Astrocyte (in vitro differentiated cells and primary cell): ENCODE data around the gene IST1.

ENCODE experiments used
- EZH2 ChIP-seq: IDR thresholded peaks from 2 replicates; pipeline ENCODE4 v1.6.1; 2012; ENCODE audit warnings: mild to moderate bottlenecking, low read length, inconsistent platforms; ENCODE audit not compliant: insufficient read depth
- TF ChIP-seq, protein P1 (sequence below): IDR thresholded peaks from 2 replicates; pipeline ENCODE4 v1.5.1; 2011; ENCODE audit warnings: low read depth, mild to moderate bottlenecking, inconsistent platforms, low read length, moderate library complexity; ENCODE audit not compliant: insufficient read depth

DNA sequence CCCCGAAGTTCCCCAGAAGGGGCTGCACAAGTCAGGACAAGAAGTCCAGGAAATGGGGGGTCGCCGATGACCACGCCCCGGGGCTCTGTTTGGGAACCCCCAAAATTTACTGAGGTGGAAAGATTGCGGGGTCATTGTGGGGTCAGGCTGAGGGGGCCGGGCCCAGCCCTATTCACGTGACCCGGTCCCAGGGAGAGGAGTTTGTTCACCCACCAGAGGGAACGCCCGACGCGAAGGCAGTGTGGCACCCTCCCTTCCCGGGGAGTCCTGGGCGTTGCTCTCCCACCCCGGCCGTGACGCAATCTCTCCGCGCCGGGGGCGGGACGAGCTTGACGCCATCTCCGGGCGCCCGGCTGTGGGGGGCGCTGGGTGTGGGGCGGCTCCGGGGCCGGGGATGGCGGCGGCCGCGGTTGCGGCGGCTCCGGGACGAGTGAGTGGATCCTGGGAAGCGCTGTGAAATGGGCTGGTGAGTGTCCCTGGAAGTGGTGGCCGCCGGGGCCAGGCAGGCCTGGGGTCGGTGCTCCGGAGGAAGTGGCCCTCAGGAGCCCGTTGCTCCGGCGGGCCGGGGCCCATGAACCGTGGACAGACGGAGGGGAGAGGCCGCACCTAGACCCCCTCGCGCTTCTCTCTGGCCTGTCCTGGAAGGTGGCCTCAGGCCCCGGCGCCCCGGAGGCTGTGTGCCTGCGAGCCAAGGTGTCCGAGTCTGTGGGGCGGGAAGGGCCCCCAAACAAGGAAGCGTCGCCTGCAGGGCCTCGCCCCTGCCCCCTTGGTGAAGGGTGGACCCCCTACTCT, 49.5 kb upstream of the IST1 start, which contains the start of gene ATXN1L:
- TF ChIP-seq, protein P1, sequence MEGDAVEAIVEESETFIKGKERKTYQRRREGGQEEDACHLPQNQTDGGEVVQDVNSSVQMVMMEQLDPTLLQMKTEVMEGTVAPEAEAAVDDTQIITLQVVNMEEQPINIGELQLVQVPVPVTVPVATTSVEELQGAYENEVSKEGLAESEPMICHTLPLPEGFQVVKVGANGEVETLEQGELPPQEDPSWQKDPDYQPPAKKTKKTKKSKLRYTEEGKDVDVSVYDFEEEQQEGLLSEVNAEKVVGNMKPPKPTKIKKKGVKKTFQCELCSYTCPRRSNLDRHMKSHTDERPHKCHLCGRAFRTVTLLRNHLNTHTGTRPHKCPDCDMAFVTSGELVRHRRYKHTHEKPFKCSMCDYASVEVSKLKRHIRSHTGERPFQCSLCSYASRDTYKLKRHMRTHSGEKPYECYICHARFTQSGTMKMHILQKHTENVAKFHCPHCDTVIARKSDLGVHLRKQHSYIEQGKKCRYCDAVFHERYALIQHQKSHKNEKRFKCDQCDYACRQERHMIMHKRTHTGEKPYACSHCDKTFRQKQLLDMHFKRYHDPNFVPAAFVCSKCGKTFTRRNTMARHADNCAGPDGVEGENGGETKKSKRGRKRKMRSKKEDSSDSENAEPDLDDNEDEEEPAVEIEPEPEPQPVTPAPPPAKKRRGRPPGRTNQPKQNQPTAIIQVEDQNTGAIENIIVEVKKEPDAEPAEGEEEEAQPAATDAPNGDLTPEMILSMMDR: no peak
- no peak for TF ChIP-seq EZH2
